BJ (cell line): ENCODE results near the gene PPFIA2. TPM values are rescaled to one million over a fixed set of nuclear protein-coding genes. Genes with fewer than 3 reads are reported as not detected.

Experiments used
- CTCF ChIA-PET: fragments of 350-600 bp; formaldehyde crosslinking; extraction: SDS; loops from one replicate; lab custom pipeline; 2021; ENCODE audit warnings: antibody characterized with exemption, inconsistent platforms; lab: Yijun Ruan, JAX
- POLR2A ChIA-PET: fragments of 300-600 bp; sonication (Branson Sonifier 250); formaldehyde crosslinking; extraction: SDS; loops from one replicate; lab custom pipeline; 2021; ENCODE audit warnings: antibody characterized with exemption; lab: Charles Lee
- DNase-seq: peaks from one replicate; pipeline ENCODE4 v3.0.0-alpha.2; 2011; ENCODE audit warnings: low read depth
- H3K27me3 ChIP-seq: 2 replicates; pipeline ENCODE4 v1.6.0; 2011; ENCODE audit warnings: low read length; ENCODE audit not compliant: control insufficient read depth, insufficient read depth
- H3K36me3 ChIP-seq: 2 replicates; pipeline ENCODE4 v1.5.1; 2011; ENCODE audit warnings: low read length; ENCODE audit not compliant: control insufficient read depth, insufficient read depth
- H3K4me3 ChIP-seq: 2 replicates; pipeline ENCODE4 v1.5.1; 2011; ENCODE audit warnings: low read depth, mild to moderate bottlenecking, control low read depth, low read length
- polyA plus RNA-seq: library from polyadenylated mRNA; depleted of rRNA; stranded (reverse); fragments of >200 nt; gene quantifications from 2 replicates; pipeline ENCODE4 v1.2.3, GENCODE V29; 2011
- TF ChIP-seq, protein P1 (sequence below): IDR thresholded peaks from 2 replicates; pipeline ENCODE4 v1.5.1; 2011; ENCODE audit warnings: low read depth, mild to moderate bottlenecking, control low read depth, inconsistent platforms, low read length, moderate library complexity; ENCODE audit not compliant: insufficient read depth

Gene PPFIA2
- polyA plus RNA-seq, 1 experiment = not detected

DNA sequence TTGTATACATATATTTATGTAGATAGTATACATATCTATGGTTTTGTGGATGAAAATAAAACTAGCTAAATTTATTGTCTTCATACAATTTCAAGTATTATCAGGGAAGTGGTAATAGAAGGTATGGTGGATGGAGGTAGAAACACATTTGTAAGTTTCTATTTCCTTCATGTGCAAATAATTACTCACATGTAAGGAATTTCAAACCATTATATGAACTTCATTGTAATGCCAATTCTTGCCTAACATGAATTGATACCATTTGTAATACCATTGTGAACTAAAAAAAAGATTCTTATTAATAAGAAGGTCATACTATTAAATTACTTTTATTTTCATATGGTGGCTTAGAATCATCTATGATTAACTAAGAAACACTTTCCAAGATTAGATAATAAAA, 20.1 kb upstream of the PPFIA2 start:
- ChIA-PET CTCF (no interaction called here), POLR2A (no interaction called here)
- no peak for DNase-seq
- Histone ChIP-seq H3K4me3 (no peak overlapping the region), H3K36me3 (no peaks in the 10 kb centered on the region), H3K27me3 (no peaks in the 10 kb centered on the region)
- TF ChIP-seq, protein P1, sequence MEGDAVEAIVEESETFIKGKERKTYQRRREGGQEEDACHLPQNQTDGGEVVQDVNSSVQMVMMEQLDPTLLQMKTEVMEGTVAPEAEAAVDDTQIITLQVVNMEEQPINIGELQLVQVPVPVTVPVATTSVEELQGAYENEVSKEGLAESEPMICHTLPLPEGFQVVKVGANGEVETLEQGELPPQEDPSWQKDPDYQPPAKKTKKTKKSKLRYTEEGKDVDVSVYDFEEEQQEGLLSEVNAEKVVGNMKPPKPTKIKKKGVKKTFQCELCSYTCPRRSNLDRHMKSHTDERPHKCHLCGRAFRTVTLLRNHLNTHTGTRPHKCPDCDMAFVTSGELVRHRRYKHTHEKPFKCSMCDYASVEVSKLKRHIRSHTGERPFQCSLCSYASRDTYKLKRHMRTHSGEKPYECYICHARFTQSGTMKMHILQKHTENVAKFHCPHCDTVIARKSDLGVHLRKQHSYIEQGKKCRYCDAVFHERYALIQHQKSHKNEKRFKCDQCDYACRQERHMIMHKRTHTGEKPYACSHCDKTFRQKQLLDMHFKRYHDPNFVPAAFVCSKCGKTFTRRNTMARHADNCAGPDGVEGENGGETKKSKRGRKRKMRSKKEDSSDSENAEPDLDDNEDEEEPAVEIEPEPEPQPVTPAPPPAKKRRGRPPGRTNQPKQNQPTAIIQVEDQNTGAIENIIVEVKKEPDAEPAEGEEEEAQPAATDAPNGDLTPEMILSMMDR = no peak

DNA sequence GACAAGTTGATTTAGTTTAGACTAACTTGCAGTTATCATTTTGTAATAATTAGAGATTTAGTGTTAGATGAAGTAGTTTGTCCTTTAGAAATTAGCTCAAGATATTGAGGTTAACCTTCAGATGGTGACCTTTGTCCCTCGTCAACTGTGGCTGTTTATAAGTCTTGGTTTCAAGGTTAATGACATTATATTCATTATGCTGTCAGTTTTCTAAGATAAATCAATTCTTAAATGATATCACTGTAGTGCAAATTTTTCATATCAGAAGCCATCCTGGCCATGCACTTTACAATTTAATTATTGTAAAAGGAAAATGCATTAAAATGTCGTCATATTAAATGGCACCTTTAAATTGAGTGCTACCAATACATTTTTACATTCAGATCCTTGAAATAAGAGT, 19.6 kb upstream of the PPFIA2 start:
- DNase-seq = no peak
- TF ChIP-seq, protein P1 = no peak
- POLR2A ChIA-PET = no interaction called here
- H3K27me3 ChIP-seq = no peaks in the 10 kb centered on the region
- no peak overlapping the region for H3K4me3 ChIP-seq
- CTCF ChIA-PET = no interaction called here
- H3K36me3 ChIP-seq = no peaks in the 10 kb centered on the region

DNA sequence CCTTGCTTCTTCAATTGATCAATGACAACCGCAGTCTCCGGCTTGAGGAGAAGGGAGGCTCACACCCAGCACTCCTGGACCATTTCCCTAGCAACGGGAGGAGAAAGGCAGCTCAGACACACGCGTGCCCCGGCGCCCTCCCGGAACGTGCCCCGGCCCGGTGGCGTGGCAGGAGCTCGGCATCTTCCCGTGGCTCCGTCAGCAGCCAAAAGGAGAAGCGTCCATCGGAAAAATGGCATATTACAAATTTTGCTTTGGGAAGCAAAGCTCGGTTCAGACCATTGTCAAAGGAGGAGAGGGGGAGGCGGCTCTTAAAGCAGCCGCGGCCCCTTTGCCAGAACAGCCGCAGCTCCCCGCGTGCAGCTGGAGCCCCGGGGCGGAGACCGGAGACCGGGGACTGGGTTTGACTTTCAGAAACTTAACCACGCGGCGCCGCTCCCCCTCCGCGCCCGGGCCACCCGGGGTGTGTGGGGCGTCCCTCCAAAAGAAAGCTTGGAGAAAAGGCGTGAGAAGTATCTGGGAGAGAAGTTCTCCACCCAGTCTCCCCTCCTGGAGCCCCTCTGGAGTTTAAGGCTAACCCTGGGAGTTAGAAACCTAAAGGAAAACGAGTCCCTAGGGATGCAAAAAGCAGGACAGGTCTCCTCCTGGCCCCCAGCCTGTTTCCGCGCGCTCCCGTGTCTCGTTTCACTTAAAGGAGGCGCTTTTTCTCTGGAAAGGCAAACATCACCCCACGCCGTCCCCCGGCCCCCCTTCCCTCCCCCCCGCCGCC, 545 bp downstream of the PPFIA2 start:
- CTCF ChIA-PET = interaction anchor here (1.1 kb wide), 1 partner anchor 23 kb away, joined by 4 read pairs; no protein-coding TSS in a partner anchor
- H3K4me3 ChIP-seq = peak overlapping the region; percentile 33
- H3K36me3 ChIP-seq = no peaks in the 10 kb centered on the region
- H3K27me3 ChIP-seq = no peaks in the 10 kb centered on the region
- POLR2A ChIA-PET = no interaction called here
- TF ChIP-seq, protein P1 = no peak
- no peak for DNase-seq

DNA sequence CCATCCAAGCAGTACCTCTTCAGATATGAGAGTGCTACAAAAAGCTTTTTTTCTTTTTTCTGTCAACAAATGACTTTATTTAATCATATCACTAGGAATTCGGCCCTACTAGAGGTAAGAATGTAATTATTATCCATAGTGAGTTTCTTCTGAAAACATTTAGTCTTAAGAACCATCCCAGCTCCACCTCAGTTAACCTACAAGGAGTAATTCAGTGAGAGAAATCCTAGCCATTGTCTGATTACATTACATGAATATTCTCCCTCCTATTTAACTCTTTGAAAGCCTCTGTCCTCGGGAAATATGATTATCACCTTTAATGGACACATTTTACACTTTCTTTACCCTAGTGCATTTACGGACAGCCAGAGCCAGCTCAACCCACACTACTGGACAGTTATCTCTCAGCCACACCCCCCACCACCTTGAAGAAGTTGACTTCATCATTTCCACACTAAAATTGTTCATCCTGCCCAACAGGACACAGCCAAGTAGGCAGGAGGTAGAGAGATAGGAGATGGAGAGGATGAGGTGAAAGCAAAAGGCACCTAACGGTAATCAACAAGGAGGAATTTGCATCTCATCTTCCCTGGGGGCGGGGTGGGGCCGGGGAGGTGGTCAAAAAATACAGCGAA, 1.3 kb downstream of the PPFIA2 start:
- H3K4me3 ChIP-seq = no peak overlapping the region; the same call in 1 of the 2 replicates
- DNase-seq = no peak
- no peaks in the 10 kb centered on the region for H3K36me3 ChIP-seq
- ChIA-PET POLR2A (no interaction called here), CTCF (no interaction called here)
- no peaks in the 10 kb centered on the region for H3K27me3 ChIP-seq
- TF ChIP-seq, protein P1 = no peak

DNA sequence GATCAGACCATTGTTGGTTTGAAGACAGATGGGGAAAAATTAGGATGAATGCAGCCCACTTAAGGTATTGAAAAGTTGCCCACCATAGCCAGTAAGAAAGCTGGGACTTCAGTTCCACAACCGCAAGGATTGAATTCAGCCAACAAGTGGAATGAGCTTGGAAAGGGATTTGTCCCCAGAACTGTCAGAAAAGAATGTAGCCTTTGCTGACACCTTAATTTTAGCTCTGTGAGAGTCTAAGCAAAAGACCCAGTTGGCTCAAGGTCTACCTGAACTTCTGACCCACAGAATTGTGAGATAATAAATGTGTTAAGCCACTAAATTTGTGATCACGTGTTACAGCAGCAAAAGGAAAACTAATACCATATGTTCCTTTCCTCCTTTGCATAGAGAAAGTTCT, 29.4 kb downstream of the PPFIA2 start:
- POLR2A ChIA-PET = no interaction called here
- H3K36me3 ChIP-seq = no peaks in the 10 kb centered on the region
- H3K27me3 ChIP-seq = no peaks in the 10 kb centered on the region
- CTCF ChIA-PET = no interaction called here
- TF ChIP-seq, protein P1 = no peak
- no peak overlapping the region for H3K4me3 ChIP-seq
- no peak for DNase-seq
